OCI-LY7 (cell line): ENCODE results near the gene CATSPERD. TPM values are rescaled to one million over a fixed set of nuclear protein-coding genes. Genes with fewer than 3 reads are reported as not detected.

Source experiments
- BruUV-seq: library from RNA; stranded (reverse); fragments of 400-500 nt; replicated peaks from 2 replicates; lab custom pipeline; 2021; lab: Mats Ljungman, UMichigan
- CTCF ChIA-PET: fragments of 300-600 bp; sonication (Branson Sonifier 250); formaldehyde crosslinking; loops from one replicate; lab custom pipeline; 2022; ENCODE audit warnings: antibody characterized with exemption; ENCODE audit not compliant: unreplicated experiment; lab: Charles Lee
- POLR2A ChIA-PET: fragments of 300-600 bp; sonication (Branson Sonifier 250); formaldehyde crosslinking; loops from one replicate; lab custom pipeline; 2022; ENCODE audit warnings: antibody characterized with exemption; lab: Charles Lee
- DNase-seq: peaks from one replicate; pipeline ENCODE4 v3.0.0-alpha.2; 2015; ENCODE audit warnings: low spot score
- H2AFZ ChIP-seq: fragments of 200-600 bp; sonication (generic), shearing (Covaris generic); 2 replicates; pipeline ENCODE4 v1.6.1; 2014; ENCODE audit warnings: mild to moderate bottlenecking, antibody characterized with exemption, low read length, moderate library complexity
- H3K27ac ChIP-seq: fragments of 200-600 bp; sonication (generic); 2 replicates; pipeline ENCODE4 v1.5.1; 2014; ENCODE audit warnings: mixed run types, low read depth, mild to moderate bottlenecking, moderate library complexity, low read length, inconsistent platforms; ENCODE audit not compliant: poor library complexity, severe bottlenecking
- H3K36me3 ChIP-seq: fragments of 200-600 bp; sonication (generic); 2 replicates; pipeline ENCODE4 v1.6.1; 2014; ENCODE audit warnings: mild to moderate bottlenecking, antibody characterized with exemption, low read length, moderate library complexity, mixed read lengths; ENCODE audit not compliant: insufficient read depth
- H3K4me1 ChIP-seq: fragments of 200-600 bp; sonication (generic); 2 replicates; pipeline ENCODE4 v1.5.1; 2014; ENCODE audit warnings: mild to moderate bottlenecking, low read length; ENCODE audit not compliant: insufficient read depth, poor library complexity, severe bottlenecking
- H3K4me2 ChIP-seq: fragments of 200-600 bp; sonication (generic); 2 replicates; pipeline ENCODE4 v1.6.1; 2014; ENCODE audit warnings: mild to moderate bottlenecking, low read length
- H3K4me3 ChIP-seq: fragments of 200-600 bp; sonication (generic); 2 replicates; pipeline ENCODE4 v1.5.1; 2014; ENCODE audit warnings: mild to moderate bottlenecking, low read depth, low read length; ENCODE audit not compliant: poor library complexity, severe bottlenecking
- H3K79me2 ChIP-seq: fragments of 200-600 bp; sonication (generic); 2 replicates; pipeline ENCODE4 v1.6.1; 2016; ENCODE audit warnings: low read depth, mild to moderate bottlenecking, low read length, moderate library complexity, mixed read lengths; ENCODE audit not compliant: insufficient read depth
- H3K9me2 ChIP-seq: fragments of 200-600 bp; sonication (generic); 2 replicates; pipeline ENCODE4 v1.6.1; 2016; ENCODE audit warnings: mild to moderate bottlenecking, low read length, mixed read lengths; ENCODE audit not compliant: insufficient read depth
- H3K9me3 ChIP-seq: fragments of 200-600 bp; sonication (generic); 2 replicates; pipeline ENCODE4 v1.6.1; 2014; ENCODE audit warnings: mild to moderate bottlenecking, mixed run types, low read length, mixed read lengths
- H4K20me1 ChIP-seq: fragments of 200-600 bp; sonication (generic); 2 replicates; pipeline ENCODE4 v1.6.1; 2014; ENCODE audit warnings: mild to moderate bottlenecking, antibody characterized with exemption, low read length, moderate library complexity, mixed read lengths; ENCODE audit not compliant: insufficient read depth
- EZH2phosphoT487 ChIP-seq: fragments of 200-600 bp; sonication (generic); IDR thresholded peaks from 2 replicates; pipeline ENCODE4 v1.6.1; 2018; ENCODE audit warnings: low read depth, borderline replicate concordance, mild to moderate bottlenecking, mixed run types, antibody characterized with exemption, low read length, moderate library complexity, mixed read lengths
- intact Hi-C: fragments of 100-400 bp; cut with micrococcal nuclease; formaldehyde crosslinking; loops from one replicate; pipeline ENCODE4 v1.10.0; 2022; ENCODE audit not compliant: unreplicated experiment
- total RNA-seq, 2 experiments: library from RNA; depleted of rRNA in 1 of 2; stranded (reverse); fragments of >200 nt in 1 of 2; shearing (Covaris generic) in 1 of 2; gene quantifications; 2 replicates each; pipeline ENCODE4 v1.2.3, GENCODE V29; 2014 to 2022
- TF ChIP-seq, protein P1 (sequence below): fragments of 200-600 bp; sonication (generic); conservative IDR thresholded peaks from 2 replicates; pipeline ENCODE4 v1.5.1; 2014; ENCODE audit warnings: mild to moderate bottlenecking, antibody characterized with exemption, low read length, moderate library complexity, mixed read lengths

The CATSPERD gene
- total RNA-seq, 2 experiments from 2014 or later = not detected

DNA sequence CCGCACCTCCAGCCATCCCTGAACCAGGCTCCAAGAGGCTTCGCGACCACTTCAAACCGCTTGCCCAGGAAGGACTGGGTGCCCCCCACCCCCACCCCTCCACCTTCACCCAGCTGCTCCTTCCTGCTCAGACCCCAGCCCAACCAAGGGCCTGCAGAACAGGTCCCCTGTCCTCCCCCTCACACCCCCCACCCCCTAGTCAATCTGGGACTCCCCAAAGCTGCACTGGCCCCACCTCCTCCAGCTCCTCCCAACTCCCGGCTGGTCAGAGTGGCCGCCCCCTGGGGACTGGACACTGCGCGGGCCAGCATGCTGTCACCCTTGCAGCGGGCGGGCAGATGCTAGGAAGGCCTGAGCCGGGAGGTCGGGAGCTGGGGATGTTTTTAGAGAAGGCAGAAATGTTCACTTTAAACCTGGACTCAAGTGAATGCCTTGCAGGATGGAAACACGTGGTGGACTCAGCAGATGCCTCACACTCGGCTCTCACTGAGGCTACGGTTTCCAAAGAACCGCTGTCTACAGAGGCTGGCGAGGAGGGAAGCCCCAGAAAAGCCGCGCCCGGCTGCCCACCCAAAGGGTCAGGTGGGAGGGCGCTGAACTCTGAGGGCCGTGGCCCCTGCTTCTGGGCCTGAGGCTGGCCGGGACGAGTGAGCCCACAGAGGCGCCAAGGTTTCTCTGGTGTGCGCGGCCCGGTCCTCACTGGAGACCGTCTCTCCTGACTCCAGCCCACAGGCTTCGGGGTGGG lies 22.4 kb upstream of the CATSPERD start:
- Histone ChIP-seq H4K20me1 (no peaks in the 10 kb centered on the region), H3K4me3 (no peak overlapping the region), H3K9me2 (no peaks in the 10 kb centered on the region), H3K4me1 (peaks cover 6% of the 10 kb centered on the region), H3K79me2 (peaks cover 7% of the 10 kb centered on the region; the same call in 1 of the 2 replicates), H2AFZ (no peak overlapping the region), H3K27ac (no peak overlapping the region), H3K9me3 (no peaks in the 10 kb centered on the region), H3K4me2 (no peak overlapping the region), H3K36me3 (peaks cover 92% of the 10 kb centered on the region)
- no TSS peak for BruUV-seq
- intact Hi-C loops = no loop called here
- no peak for TF ChIP-seq EZH2phosphoT487
- TF ChIP-seq, protein P1, sequence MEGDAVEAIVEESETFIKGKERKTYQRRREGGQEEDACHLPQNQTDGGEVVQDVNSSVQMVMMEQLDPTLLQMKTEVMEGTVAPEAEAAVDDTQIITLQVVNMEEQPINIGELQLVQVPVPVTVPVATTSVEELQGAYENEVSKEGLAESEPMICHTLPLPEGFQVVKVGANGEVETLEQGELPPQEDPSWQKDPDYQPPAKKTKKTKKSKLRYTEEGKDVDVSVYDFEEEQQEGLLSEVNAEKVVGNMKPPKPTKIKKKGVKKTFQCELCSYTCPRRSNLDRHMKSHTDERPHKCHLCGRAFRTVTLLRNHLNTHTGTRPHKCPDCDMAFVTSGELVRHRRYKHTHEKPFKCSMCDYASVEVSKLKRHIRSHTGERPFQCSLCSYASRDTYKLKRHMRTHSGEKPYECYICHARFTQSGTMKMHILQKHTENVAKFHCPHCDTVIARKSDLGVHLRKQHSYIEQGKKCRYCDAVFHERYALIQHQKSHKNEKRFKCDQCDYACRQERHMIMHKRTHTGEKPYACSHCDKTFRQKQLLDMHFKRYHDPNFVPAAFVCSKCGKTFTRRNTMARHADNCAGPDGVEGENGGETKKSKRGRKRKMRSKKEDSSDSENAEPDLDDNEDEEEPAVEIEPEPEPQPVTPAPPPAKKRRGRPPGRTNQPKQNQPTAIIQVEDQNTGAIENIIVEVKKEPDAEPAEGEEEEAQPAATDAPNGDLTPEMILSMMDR = no peak
- POLR2A ChIA-PET = no interaction called here
- CTCF ChIA-PET = no interaction called here
- no peak for DNase-seq

DNA sequence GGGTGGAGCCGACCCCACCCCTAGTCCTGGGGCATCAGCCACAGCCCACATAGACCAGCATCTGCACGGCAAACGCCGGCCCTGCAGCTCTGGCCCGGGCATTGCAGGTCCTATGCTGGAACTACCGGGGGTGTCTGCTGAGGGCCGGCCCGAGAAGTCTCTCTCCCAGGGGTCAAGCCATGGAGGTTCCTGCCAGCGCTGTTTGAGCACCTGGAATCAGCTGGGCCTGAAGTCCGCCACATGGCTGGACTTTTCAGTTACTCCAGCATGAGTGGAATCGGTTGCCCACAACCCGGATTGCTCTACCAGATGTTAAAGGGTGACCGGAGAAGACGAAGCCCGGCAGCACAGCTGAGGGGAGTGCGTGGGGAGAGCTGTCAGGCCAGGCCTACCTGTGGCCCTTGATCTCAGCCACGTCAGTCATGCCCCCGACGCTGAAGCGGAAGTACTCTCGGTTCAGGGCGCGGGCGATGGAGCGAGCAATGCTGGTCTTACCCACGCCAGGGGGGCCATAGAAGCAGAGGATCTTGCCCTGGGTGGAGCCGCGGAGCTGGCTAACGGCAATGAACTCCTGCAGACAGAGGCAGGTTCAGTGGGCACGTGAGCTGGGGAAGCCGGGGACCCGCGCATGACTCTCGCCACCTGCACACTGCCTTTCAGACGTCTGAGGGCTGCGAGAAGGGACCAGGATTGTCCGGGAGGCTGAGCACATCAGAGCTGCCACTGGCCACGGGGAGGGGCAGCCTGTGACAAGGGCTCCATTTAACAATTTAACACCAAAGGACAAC lies 21.6 kb upstream of the CATSPERD start:
- H4K20me1 ChIP-seq = no peaks in the 10 kb centered on the region
- H3K27ac ChIP-seq = no peak overlapping the region
- no peaks in the 10 kb centered on the region for H3K9me2 ChIP-seq
- BruUV-seq = no TSS peak
- H3K9me3 ChIP-seq = no peaks in the 10 kb centered on the region
- peak; percentile 33 for DNase-seq
- POLR2A ChIA-PET = no interaction called here
- no peak overlapping the region for H3K4me3 ChIP-seq
- TF ChIP-seq, protein P1 = no peak
- TF ChIP-seq EZH2phosphoT487 = no peak
- H3K4me2 ChIP-seq = no peak overlapping the region; the same call in 1 of the 2 replicates
- H3K36me3 ChIP-seq = peaks cover 92% of the 10 kb centered on the region
- peaks cover 6% of the 10 kb centered on the region for H3K4me1 ChIP-seq
- no peaks in the 10 kb centered on the region for H3K79me2 ChIP-seq
- intact Hi-C loops = no loop called here
- H2AFZ ChIP-seq = no peak overlapping the region
- CTCF ChIA-PET = no interaction called here
